ENCODE measurements around the gene DEAF1.

GRCh38 chr11:701741-702461 is 6.9 kb upstream of the DEAF1 start:
- no peak for TF ChIP-seq POLR2A (IDR thresholded peaks at IDR 0.05)
- no peak for TF ChIP-seq CTCF (IDR thresholded peaks at IDR 0.05 in 4 of 5, conservative IDR thresholded peaks at IDR 0.05 in 1 of 5)

All from gastrocnemius medialis (tissue), 4 donors.